HT-29 (cell line): ENCODE measurements around the gene AZIN2. TPM values are rescaled to one million over a fixed set of nuclear protein-coding genes. Genes with fewer than 3 reads are reported as not detected.
A peak's percentile ranks its signal among the peaks of the same experiment; 100 is the strongest.

ENCODE experiments used
- DNase-seq: peaks from one replicate; pipeline ENCODE4 v3.0.0-alpha.2; 2015; ENCODE audit warnings: low spot score
- total RNA-seq: library from RNA; depleted of rRNA; stranded (reverse); fragments of >200 nt; shearing (Covaris generic); gene quantifications from 2 replicates; pipeline ENCODE4 v1.2.3, GENCODE V29; 2014; rRNA removed

AZIN2 gene
- total RNA-seq, 1 experiment from 2014 or later, result not detected

DNA sequence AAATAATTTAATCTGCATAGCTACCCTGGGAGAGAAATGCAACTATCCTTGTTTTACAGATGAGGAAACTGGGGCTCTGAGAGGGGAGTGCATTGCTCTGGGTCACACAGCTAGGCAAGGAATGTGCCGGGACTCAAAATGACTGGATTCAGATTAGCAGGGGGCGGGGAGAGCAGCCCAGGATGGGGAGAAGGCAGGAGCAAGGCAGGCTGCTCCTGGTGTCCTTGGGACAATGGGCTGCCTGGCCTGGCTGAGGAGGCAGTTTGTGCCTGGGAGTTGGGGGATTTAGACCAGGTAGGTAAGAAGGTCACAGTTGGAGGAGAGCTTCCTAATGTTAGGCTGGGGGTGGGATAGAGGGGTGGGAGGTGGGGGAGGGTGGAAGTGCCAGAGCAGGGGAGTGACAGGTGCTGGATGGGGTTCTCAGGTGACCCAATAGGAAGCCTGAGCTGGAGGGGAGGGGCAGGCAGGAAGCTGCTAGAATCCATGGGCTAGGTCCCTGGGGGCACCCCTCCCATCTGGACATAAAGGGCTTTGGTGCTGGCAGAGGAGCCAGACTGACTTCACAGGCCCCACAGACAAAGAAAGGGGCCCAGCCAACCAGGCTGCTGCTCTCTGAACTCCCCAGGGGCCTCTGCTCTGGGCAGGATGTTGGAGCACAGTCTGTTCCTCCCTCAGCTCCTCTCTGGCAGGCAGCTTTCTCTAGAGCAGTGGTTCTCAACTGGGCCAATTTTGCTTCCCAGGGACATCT, 71.9 kb downstream of the AZIN2 start:
- DNase-seq, result no peak

DNA sequence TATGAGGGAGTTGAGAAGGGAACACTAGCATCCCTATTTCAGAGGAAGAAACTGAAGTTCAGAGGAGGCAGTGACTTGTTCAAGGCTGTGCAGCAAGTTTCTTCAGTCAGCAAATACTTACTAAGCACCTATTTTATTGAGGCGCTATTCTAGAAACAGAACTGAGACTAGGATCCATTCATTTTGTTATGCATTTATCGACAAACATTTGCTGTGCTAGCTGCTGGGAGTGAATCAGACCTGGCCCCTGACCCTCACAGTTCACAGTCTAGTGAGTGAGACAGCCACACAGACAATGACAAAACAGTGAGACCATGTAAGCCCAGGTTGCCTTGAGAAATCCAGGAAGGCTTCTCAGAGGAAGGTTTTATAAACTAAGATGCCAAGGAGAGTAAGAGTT, 72.7 kb downstream of the AZIN2 start:
- DNase-seq, result no peak

DNA sequence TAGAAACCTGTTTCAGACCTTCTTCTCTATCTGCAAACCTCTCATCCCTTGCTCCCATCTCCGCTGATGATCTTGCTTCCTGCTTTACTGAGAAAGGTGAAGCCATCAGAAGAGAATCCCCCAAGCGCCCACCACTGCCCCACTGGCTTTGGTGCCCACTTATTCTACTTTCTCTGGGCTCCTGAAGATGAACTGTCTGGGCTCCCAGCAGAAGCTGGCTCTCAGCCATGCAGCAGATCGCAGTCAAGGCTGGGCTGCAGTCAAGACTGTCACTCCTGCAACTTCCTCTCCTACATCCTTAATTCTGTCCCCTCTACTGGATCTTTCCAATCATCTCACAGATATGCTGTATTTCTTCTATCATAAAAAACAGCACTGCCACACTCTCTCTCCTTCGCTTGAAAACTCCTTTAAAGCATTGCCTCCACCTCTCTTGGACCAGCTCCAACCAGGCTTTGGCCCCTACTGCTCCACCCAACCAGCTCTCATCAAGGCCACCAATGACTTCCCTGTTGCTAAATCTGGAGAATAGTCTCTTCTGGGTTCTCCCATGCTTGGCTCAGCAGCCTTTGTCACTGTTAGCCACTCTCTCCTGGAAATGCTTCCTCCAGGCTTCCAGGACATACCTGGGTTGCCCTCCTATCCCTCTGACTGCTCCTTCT, 75.1 kb downstream of the AZIN2 start:
- DNase-seq, result peak; percentile 50

DNA sequence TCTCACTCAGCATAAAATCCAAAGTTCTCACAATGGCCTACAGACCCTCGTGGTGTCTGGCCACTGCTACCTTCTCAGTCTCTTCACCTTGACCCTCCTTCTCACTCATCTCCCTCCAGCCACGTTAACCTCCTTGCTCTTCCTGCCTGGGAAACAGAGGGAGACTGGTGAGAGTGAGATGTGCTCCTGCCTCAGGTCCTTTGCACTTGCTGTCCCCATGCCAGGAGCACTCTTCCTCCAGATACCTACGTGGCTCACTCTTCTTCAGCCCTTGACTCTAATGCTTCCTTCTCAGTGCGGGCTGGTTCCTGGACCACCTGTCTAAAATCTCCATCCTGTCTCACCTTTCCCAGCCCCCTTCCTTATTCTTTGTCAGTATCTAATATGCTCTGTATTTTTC, 76.2 kb downstream of the AZIN2 start:
- no peak for DNase-seq

DNA sequence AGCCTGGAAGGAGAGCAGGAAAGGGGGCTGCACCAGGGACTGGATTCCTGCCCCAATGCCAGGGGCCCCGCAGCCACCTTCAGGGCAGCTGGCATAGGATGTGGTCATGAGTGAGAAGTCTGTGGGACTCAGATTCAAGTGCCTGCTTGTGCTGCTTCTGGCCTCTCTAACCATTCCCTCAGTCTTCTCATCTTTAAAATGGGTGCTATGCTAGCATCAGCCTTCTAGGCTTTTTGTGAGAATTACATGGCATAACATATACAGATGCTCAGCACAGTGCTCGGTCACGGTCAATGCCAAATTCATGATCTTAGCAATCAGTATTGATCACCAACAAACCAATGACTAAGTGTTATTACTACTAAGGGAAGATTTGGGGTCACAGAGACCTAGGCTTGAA, 77.4 kb downstream of the AZIN2 start:
- no peak for DNase-seq

DNA sequence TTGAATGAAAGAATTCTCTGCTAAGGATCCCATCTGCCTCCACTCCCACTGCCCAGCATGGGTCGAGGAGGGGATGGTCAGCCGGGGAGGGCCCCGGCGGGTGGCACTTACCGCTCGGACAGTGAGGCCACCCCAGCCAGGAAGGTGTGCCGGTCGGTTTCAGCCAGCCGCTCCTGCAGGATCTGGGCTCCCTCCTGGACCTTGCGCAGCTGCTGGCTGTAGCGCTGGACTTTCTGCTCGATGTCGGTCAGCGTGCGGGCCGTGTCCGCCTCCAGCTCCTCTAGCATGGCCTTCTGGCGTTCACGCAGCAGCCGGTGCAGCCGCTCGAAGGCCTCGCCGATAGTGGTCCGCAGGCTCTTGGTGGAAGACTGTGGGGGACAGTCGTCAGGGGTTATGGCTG, 78.6 kb downstream of the AZIN2 start:
- no peak for DNase-seq

DNA sequence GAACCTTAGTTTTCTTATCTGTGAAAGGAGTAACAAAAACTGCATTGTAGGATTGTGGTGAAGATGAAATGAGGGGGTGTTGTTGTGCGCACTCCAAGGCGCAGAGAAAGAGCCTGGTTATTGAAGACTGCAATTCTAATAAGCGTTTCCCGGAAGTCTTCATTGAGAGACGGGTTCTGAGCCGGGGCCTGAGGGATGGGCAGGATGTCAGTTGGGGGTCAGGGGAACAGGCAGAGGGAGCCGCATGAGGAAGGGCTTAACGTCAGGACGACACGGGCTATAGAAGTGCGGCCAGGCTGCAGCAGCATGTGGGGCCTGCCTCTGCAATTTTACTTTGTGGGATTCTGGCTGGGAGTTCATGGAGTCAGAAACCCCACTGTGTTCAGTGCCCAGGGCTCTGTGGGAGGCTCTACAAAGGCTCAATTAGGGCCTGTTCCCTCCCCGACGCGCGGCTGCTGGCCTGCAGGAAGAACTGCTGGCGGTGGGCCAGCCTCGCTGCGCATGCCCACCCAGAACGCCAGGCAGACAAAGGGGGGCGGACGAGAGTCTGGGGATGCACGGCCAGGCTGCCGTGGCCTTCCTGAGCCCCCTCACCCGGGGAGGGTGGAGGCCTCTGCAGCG, 80.2 kb downstream of the AZIN2 start:
- no peak for DNase-seq

DNA sequence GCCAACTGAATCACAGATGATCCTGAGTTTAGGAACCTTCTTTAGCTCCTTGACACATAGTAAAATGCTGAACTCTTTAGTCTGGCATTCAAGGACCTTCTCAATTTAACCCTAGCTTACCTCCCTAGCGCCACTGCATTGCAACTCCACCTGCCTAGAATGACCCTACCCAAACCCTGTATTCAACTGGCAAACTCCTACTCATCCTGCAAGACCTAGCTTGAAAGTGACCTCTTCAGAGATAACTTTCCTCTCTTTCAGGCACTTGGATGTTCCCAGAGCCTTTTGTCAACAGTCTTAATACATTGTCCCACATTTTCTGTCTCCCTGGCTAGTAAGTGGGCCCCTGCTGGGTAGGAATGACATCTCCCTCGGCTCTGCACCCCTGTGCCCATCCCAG, 81.2 kb downstream of the AZIN2 start:
- no peak for DNase-seq

DNA sequence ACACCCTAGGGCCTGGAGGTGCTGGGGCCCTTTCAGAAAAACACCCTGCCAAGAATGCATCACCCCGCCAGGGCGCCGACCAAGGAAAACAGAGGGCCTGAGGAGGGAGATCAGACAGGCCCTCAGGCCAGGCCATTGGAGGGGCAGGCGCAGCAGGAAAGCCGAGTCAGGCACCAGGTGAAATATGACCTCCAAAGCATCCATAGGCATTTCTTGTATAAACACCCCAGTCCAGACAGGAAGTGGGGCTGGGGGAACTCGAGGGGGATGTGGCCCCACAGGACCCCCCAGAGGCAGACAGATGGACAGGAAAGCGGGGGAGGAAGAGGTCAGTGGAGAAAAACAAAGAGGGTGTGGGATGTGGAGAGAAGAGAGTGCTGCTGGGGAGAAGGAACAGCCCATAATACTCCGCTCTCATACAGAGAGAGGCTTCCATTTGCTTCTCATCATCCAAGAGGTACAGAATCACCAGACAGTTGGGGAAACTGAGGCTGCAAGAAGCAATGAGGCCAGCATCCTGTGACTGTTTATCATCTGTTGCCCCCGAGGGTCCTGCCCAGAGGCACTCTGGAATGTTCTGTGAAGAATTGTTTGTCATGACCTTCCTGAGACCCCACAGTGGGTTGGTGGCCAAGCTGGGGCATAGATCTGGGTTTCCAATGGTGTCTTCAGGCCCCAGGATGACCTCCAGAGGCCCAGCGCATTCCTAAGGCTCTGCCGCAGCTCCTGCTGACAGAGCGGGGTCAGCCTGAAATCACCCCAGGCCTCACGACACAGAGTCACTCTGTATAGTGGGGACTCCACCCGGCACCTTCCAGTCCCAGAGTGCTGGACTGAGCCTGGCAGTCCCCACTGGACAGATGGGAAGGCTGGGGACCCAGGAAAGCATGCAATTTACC, 82.9 kb downstream of the AZIN2 start:
- DNase-seq, result no peak

DNA sequence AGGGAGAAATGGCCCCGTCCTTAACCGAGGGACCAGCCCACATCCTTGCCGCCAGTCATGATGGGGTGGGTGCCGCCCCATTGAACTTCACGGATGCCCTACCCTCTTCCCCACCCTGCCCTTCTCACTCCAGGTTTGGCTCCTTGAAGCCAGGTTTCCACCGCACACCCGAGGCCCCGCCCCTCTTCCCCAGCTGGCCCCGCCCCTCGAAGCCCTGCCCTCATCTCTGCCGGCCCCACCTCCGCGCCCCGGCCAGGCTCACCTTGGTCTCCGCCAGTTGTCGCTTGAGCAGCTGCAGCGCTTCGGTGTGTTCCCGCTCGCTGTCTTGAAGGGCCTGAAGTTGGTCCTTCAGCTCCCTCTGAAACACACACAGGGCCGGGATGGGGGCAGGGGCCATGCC, 84.3 kb downstream of the AZIN2 start:
- no peak for DNase-seq

DNA sequence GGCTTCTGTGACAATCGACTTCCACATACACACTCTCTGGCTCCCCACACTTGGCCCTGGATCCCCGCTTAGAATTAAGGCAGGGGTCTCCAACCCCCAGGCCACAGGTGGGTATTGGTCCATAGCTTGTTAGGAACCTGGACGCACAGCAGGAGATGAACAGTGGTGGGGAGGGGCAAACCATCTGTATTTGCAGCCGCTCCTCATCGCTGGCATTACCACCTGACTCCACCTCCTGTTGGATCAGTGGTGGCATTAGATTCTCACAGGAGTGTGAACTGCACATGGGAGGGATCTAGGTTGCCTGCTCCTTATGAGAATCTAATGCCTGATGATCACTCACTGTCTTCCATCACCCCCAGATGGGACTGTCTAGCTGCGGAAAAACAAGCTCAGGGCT, 84.9 kb downstream of the AZIN2 start:
- DNase-seq, result no peak

DNA sequence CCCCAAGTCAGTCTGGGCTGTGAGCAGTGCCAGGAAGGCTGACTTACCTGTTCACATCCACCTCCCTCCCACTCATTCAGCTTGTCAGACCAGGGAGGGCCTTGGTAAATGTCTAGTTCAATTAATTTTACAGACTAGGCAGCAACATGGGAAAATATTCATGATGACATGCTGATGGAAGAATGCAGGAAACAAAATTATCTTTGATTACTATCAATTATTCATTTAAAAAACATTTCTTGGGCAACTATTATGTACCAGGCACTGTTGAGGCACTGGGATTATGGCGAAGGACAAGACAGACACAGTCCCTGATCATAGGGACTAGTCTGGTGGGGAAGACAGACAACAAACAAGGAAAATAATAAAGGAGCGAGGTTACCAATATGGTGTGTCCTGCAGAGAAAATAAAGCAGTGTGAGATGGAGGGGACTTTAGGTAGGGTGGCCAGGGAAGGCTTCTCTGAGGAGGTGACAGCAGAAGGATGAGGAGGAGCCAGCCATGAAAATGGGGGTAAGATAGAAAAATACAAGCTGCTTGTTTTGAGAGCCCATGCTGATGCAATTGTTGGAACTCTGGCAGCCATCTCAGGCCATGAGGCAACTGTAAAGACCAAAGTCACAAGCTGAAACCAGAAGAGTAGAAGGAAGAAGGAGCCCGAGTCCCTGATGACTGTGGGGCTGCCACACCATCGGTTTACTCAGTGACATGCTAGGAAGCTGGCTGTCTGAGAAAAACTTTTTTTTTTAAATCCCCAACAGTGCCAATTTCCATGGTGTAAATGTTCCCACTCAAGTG, 86.9 kb downstream of the AZIN2 start:
- DNase-seq, result no peak

DNA sequence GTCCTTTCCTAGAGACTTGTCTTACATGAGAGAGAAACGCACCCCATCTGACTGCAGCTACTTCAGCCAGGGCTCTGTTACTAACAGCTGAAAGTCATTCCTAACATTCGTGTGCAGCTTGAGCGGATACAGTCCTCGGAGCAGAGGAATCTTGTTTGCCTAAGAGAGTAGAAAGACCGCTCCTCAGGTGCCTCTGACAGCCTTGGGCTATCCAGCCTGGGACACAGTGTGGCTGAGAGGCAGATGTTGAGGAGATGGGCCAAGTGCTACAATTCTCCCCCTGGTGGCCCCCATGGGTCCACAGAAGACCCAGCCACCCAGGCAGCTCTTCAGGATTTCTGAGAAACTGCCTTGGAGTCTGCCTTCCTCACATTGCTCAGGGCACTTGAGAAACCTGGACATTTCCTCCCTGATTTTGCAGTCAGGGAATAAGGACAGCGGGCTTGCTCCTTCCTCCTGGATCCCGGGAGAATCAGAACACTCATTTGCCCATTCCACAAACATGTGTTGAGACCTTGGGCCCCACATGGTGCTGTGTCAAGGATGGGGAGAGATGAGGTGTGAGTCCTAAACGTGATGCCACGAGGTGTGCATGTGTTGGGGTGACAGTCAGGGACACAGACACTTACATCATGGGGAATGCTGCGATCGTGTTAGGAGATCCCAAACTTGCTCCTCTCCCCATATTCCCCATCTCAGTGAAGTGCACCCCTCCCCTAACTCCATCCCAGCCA, 87.8 kb downstream of the AZIN2 start:
- DNase-seq, result no peak

DNA sequence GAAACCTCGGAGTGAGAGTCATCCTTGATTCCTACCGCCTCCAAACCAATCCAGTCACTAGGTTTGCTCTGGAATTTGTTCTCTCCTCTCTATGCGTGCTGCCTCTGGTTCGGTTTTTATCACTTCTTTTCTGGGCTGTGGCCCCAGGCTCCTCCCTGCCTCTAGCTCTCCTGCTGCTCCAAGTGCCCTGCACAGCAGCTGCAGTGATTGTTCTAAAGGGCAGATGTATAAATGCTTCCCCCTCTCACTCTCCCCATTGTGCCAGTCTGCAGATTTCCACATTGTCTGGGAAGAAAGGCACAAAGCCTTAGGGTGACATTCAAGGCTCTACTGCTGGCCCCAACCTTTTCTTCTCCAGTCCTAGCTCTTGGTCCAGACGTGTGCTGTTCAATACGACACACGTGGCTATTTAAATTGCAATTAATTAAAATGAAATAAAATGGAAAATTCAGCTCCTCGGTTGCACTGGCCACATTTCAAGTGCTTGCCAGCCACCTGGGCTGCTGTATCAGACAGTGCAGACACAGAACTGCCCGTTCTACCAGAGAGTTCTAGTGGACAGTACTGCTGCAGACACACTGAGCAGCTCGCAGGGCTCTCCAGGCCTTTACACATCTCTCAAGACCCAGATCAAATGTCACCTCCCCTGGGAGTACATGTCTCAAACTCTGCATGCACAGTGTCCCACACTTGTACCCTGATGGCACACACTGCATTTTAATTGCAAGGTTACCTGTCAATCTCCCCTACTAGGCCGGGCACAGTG, 88.5 kb downstream of the AZIN2 start:
- no peak for DNase-seq

Other genes starting within 250 kb of the AZIN2 start
- not detected in 2 replicates for gene FNDC5, start 210.2 kb upstream of the AZIN2 start, total RNA-seq
- gene HPCA, start 194.7 kb upstream of the AZIN2 start, total RNA-seq, result 0.79 and 2.4 TPM in 2 replicates
- gene TMEM54, start 179.8 kb upstream of the AZIN2 start, total RNA-seq, result 789 and 818 TPM in 2 replicates
- gene RNF19B, start 116.3 kb upstream of the AZIN2 start, total RNA-seq, result 15.8 and 19.2 TPM in 2 replicates
- 204 and 223 TPM in 2 replicates for gene AK2, start 44.3 kb upstream of the AZIN2 start, total RNA-seq
- 5.3 and 7.7 TPM in 2 replicates for gene TRIM62, start 100.9 kb downstream of the AZIN2 start, total RNA-seq
- gene ZNF362, start 175.3 kb downstream of the AZIN2 start, total RNA-seq, result 1.2 and 1.3 TPM in 2 replicates
- gene A3GALT2, start 239.9 kb downstream of the AZIN2 start, total RNA-seq, result 0.10 and 1.0 TPM in 2 replicates